MM.1S (cell line): ENCODE data around the gene FBXL17.

Source experiments
- EZH2 ChIP-seq: fragments of 300-600 bp; sonication (generic); optimal IDR thresholded peaks from 2 replicates; pipeline ENCODE3; 2017; ENCODE audit warnings: low read depth, mild to moderate bottlenecking, antibody characterized with exemption, low read length, mixed read lengths
- TF ChIP-seq, protein P1 (sequence below): fragments of 300-600 bp; sonication (generic); IDR thresholded peaks from 2 replicates; pipeline ENCODE4 v1.5.1; 2016; ENCODE audit warnings: antibody characterized with exemption, low read length, mixed read lengths

DNA sequence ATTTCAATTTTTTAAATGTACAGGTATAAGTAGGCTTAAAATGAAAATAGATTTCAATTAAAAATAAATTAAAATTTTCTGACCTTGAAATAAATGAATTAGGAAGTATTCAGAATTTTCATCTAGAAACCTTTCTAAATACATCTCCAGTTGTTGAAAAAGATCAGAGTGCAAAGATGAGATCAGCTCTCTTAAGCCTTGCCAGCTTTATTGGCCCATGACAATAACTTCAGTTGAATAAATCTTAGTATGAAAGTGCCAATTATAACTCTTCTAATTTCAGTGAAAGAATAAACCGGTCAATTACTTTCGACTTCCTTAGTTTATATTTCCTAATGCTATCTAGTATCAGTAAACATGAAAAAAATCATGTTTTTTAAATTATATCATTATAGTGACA is 117.4 kb downstream of the FBXL17 start:
- TF ChIP-seq, protein P1, sequence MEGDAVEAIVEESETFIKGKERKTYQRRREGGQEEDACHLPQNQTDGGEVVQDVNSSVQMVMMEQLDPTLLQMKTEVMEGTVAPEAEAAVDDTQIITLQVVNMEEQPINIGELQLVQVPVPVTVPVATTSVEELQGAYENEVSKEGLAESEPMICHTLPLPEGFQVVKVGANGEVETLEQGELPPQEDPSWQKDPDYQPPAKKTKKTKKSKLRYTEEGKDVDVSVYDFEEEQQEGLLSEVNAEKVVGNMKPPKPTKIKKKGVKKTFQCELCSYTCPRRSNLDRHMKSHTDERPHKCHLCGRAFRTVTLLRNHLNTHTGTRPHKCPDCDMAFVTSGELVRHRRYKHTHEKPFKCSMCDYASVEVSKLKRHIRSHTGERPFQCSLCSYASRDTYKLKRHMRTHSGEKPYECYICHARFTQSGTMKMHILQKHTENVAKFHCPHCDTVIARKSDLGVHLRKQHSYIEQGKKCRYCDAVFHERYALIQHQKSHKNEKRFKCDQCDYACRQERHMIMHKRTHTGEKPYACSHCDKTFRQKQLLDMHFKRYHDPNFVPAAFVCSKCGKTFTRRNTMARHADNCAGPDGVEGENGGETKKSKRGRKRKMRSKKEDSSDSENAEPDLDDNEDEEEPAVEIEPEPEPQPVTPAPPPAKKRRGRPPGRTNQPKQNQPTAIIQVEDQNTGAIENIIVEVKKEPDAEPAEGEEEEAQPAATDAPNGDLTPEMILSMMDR = no peak
- TF ChIP-seq EZH2 = no peak
